HG03280 (cell line): ENCODE data around the gene STAT2.
"Not testable (repeated sequence)": the region's sequence is repeated elsewhere in the genome, so short reads cannot be mapped to it uniquely, and the experiment has no call there.

ENCODE experiments used
- ATAC-seq: cut with Tn5 transposase; IDR thresholded peaks from one replicate; pipeline ENCODE4 v1.9.1; 2021; ENCODE audit warnings: mild to moderate bottlenecking, moderate library complexity; ENCODE audit not compliant: unreplicated experiment

The STAT2 gene

GRCh38 chr12:56362130-56363059 is 2.5 kb upstream of the STAT2 start, which contains the start of gene APOF:
APOF (minus strand) TSS chr12:56362857; CDS start chr12:56362745, 112 bp downstream.
- no peak for ATAC-seq

DNA sequence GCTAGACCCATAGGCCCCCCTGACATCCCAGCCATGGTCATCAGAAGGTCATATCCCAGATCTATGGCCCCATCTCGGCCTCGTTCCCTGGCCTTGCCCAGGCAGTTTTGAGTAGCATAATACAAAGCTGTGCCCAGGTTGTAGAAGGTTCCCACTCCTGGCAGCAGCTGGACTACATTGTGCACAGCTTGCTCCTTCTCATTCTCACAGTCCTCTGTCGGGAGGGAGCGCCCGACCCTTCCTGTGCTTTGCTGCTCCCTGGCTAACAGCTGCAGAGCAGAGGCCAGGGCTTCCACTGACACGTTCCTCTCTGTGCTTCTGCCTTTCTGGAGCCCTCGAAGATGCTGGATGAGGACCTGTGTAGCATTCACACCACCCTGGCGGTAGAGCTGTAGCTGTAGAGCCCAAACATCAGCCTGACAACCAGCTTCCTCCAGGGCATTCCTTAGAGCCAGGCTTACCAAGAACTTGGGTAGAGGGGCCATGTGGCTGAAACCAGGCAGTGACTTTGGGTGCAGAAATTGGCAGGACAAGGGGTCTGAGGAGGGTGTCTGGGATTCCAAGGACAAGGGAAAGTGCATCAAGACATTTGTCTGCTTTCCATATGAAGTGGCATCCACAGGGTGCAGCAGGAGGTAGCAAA is 1.7 kb upstream of the STAT2 start:
- no peak for ATAC-seq

- no peak for ATAC-seq
Observed at GRCh38 chr12:56358836-56359532, 923 bp downstream of the STAT2 start.

GRCh38 chr12:56351325-56351724 is 8.6 kb downstream of the STAT2 start:
- no peak for ATAC-seq

DNA sequence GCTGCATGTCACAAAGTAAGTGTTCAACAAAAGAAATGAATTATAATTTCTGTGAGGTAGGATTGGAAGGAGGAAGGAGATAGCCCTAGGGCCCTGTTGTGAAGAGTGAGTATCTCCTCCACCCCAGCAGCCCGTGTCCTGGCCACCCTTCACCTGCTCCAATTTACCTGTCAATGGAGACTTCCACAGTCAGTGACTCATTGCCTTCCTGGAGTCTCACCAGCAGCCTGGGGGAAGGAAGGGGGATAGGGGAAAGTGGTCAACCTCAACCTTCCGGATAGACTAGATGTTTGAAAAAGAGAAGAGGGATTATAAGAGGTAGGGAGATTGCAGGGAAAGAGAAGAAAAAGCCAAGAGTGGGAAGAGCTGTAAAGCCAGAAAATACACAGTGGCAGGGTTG is 9.2 kb downstream of the STAT2 start:
- no peak for ATAC-seq

DNA sequence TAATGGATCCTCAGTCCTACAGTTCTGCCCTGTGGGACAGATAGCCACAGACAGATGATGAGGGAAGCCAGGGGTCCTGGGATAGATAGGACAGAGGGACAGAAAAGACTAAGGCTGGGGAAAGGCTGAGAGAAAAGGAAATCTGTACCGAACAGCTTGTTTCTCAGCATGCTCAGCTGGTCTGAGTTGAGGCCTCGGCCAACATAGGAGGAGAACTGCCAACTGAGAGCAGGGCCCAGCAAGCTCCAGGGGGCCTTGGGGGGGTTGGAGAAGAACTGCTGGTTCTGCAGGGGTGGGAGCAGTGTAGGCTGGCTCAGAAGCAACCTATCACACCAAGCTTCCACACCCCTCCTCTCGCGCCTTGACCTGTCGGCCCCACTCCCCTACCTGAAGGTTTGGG is 11.1 kb downstream of the STAT2 start:
- ATAC-seq: no peak

DNA sequence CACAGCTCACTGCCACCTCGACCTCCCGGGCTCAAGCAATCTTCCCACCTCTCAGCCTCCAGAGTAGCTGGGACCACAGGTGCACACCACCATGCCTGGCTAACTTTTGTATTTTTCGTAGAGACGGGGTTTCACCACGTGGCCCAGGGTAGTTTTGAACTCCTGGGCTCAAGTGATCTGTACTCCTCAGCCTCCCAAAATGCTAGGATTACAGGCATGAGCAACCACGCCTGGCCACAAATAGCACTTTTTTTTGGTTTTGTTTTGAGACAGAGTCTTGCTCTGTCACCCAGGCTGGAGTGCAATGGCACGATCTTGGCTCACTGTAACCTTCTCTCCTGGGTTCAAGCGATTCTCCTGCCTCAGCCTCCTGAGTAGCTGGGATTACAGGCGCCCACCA is 12.7 kb downstream of the STAT2 start:
- not testable (repeated sequence) for ATAC-seq

DNA sequence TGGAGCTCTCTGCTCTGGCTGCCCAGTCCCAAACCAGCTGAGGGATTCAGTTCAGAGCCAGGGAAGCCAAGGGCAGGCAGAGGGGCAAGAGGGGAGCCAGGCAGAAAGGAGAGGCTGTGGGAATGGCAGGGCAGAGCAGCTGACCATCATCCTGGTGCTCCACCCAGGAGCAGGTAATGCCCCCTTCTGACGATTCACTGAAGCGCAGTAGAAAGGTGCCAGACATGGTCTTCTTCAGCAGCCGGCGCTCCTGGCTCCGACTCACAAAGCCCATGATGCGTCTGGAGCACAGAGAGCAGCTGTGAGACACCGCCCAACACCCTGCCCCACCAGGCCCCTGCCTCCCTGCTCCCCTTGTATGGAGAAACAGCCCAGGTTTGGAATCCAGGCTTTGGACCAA is 13.2 kb downstream of the STAT2 start:
- ATAC-seq: no peak

- ATAC-seq: not testable (repeated sequence)
Observed at GRCh38 chr12:56342290-56342689, 17.6 kb downstream of the STAT2 start.

DNA sequence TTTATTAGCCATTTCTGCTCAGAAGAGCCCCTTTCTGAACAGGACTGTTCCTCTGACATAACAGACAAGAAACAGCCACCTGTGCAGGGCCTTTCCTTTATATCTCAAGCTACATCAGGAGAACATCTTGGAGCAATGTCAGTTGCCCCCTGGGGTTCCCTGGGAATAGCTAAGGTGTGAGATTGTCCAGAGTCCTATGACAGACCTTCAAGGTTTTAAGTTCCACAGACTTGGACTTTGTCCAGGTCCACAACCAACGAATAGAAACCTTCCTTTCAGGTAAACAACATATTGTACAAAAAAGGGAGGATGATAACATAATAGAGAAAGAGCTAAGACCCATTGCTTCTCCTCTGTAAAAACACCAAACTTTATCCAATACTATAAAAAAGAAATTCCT is 18.3 kb downstream of the STAT2 start:
- ATAC-seq: no peak

GRCh38 chr12:56339158-56339422 is 20.8 kb downstream of the STAT2 start:
- no peak for ATAC-seq

- peak; percentile 31 for ATAC-seq
Observed at GRCh38 chr12:56338308-56339157, 21.4 kb downstream of the STAT2 start, which contains the start of gene IL23A. IL23A (plus strand) TSS chr12:56338884; CDS start chr12:56339045, 161 bp downstream.

DNA sequence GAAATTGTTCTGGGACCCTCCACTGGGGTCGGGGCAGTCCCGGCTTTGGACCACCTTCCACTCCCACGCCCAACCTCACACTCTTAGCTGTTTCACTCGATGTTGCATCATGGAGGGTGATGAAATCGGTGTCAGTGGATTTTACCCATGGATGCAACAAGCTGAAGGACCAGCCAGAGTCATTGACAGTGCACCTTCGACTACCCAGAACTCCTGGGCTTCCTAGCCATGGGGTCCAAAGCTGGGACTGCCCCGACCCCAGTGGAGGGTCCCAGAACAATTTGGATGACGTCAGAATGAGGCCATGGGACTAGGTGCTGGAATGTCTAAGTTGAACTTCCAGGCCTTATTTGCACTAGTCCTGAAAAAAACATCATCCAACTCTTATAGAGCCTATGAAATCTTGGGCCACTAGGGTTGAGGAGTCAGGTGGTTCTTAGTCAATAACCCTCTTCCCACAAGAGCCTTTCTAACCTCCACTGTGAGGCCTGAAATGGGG is 22.1 kb downstream of the STAT2 start:
- ATAC-seq: no peak

DNA sequence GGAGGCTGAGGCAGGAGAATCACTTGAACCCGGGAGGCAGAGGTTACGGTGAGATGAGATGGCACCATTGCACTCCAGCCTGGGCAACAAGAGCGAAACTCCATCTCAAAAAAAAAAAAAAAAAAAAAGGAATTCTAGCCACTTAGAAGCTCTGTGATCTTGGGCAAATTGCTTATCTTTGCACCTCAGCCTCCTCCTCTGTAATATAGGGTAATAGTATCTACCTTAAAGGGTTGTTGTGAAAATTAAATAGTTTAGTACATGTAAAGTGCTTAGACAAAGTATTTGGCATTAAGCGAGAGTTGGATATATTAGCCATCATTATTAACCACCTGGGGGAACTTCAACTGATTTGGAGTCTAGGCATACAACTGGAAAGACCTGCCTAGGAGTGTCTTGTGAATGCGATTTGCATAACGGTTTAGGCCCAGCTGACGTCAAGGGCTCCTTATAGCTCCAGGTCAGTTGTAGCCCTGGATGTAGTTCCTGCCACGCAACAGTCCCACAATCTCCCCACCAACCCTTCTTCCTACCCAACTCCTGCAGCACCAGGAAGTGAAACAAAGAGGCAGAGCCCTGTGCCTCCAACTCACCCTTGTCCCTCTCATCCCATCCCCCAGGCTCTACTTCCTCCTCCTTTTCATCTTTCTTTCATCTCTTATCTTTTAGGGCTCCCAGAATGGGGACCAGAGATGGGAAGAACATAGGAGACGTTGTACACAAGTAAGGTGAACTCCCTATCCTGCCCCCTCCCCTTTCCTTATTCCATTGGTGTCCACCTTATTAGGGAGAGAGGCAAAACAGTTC is 23.3 kb downstream of the STAT2 start:
- ATAC-seq: no peak

DNA sequence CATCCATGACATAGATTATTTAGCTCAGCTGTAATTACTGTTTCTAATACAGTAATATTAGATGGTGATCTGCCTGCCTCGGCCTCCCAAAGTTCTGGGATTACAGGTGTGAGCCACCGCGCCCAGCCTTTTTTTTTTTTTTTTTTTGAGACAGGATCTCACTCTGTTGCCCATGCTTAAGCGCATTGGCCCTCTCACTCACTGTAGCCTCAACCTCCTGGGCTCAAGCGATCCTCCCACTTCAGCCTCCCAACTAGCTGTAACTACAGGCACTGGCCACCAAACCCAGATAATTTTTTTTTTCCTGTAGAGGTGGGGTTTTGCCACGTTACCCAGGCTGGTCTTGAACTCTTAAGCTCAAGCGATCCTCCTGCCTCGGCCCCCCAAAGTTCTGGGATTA is 24.4 kb downstream of the STAT2 start:
- not testable (repeated sequence) for ATAC-seq

DNA sequence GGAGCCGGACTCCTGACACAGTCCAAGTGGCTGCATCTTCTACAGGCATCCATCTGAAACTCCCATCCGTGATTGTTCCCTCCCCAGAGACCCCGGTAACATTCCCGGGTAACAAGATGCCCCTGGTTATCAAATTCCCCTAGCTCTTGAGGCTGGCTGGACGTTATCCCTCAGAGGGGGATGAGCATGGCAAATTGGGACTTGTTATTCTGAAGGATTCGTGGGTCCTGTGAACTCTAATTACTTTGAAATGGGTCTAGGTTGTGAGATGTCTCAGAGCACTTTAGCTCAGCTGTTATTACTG is 25.5 kb downstream of the STAT2 start:
- ATAC-seq: no peak

DNA sequence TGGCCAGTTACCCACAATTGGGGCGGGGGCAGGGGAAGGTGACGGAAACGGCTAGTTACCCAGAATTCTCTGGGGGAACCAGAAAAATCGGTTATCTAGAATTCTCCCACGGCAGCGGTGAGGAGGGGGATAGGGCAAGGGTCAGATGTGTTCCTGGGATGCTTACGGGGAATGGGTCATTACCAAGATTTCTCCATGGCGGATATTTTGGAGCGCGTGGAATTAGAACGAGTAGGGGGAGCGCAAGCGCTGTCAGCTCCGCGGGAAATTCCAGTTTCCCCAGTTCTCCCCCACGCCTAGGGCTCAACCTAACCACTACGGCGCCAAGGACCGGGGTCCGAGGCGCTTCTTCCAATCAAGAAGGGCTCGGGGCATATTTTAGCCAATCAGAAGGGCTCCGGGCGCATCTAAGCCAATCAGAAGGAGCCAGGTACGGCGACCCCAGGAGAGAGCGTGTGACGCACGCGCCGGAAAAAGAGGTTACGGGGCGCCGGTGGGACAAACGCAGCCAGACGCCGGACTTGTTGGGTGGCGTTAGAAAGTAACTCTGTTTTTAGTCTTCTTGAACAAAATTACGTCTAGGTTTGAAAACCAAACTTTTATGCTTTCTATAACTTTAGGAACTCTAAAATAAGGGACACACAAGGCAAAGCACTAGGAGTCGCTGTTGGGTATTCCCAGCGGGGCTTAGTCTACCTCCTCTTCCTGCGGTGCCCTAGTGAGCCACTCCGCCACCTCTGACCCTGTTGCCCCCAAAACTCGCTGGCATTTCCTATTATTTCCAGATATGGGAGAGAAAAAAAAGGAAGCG is 26.0 kb downstream of the STAT2 start, which contains the start of gene PAN2:
TSS of gene PAN2 (minus strand) at position 322 of the 811 bp plus-strand sequence. CDS start 906 bp downstream, outside the sequence.
- peak; percentile 94 for ATAC-seq

DNA sequence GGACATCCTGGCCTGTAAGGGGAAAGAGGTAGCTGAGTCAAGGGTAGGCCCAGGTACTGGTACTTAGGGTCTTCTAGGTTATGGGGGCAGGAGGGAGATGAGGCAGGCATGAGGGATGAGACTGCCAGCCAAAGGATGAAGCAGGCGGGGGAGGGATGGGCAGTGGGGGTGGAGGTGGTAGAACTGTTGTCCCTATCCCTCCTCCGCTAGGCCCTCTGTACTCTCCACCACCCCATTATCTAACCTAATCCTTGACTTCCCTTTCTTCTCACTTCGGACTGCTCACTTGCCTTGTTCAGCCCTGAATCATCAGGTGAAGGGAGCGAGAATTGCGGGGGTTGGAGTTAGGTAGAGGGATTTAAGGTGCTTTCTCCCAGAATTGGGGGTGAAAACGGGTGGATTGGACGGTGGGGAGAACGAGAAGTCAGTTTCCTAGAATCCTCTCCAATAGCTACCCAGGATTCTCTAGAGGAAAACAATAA is 26.7 kb downstream of the STAT2 start:
- no peak for ATAC-seq
